H1 (cell line): ENCODE data around the gene MPP3. TPM values are rescaled to one million over a fixed set of nuclear protein-coding genes. Genes with fewer than 3 reads are reported as not detected.

Source experiments
- CTCF ChIA-PET: fragments of 300-600 bp; sonication (Branson Sonifier 250); formaldehyde crosslinking; loops from one replicate; lab custom pipeline; 2021; ENCODE audit not compliant: partially characterized antibody; lab: Charles Lee
- POLR2A ChIA-PET: fragments of 300-600 bp; sonication (Branson Sonifier 250); formaldehyde crosslinking; loops from one replicate; lab custom pipeline; 2021; ENCODE audit warnings: inconsistent platforms; ENCODE audit not compliant: partially characterized antibody; lab: Charles Lee
- DNase-seq, 2 experiments: peaks; one replicate each; pipeline versions ENCODE4 v3.0.0 to v3.0.0-alpha.2; 2010 to 2022; ENCODE audit warnings: low spot score in 2 of 2, low read depth in 1 of 2, mixed read lengths in 1 of 2
- FAIRE-seq: peaks from 2 replicates; lab custom pipeline; 2011; peaks lifted over from hg19 to GRCh38; lab: Jason Lieb, UNC
- H2AFZ ChIP-seq: 2 replicates; pipeline ENCODE4 v1.8.1; 2012; ENCODE audit warnings: low read length, inconsistent platforms
- H2AK5ac ChIP-seq: 2 replicates; pipeline ENCODE4 v1.6.1; 2013; ENCODE audit warnings: low read depth, low read length
- H2BK120ac ChIP-seq: replicated peaks from 2 replicates; pipeline ENCODE3; 2013; ENCODE audit warnings: low read depth, low read length, inconsistent platforms
- H2BK12ac ChIP-seq: 2 replicates; pipeline ENCODE4 v1.6.1; 2013; ENCODE audit warnings: low read depth, low read length
- H2BK15ac ChIP-seq: 2 replicates; pipeline ENCODE4 v1.6.1; 2013; ENCODE audit warnings: low read length
- H2BK20ac ChIP-seq: 2 replicates; pipeline ENCODE4 v1.6.1; 2013; ENCODE audit warnings: low read length
- H2BK5ac ChIP-seq: 2 replicates; pipeline ENCODE4 v1.6.1; 2013; ENCODE audit warnings: low read depth, low read length
- H3K14ac ChIP-seq: 2 replicates; pipeline ENCODE4 v1.6.1; 2013; ENCODE audit warnings: inconsistent platforms; ENCODE audit not compliant: insufficient read length
- H3K18ac ChIP-seq: 2 replicates; pipeline ENCODE4 v1.6.1; 2013; ENCODE audit warnings: low read length; ENCODE audit errors: extremely low read depth
- H3K23ac ChIP-seq: 2 replicates; pipeline ENCODE4 v1.6.1; 2013; ENCODE audit warnings: inconsistent platforms; ENCODE audit not compliant: insufficient read length
- H3K23me2 ChIP-seq: 2 replicates; pipeline ENCODE4 v1.6.1; 2013; ENCODE audit warnings: low read depth, low read length
- H3K27ac ChIP-seq: 2 replicates; pipeline ENCODE4 v1.6.1; 2011; ENCODE audit warnings: low read depth, low read length, inconsistent platforms
- H3K27me3 ChIP-seq, 4 experiments: replicated peaks in 1 of 4; 1 replicate in 1 of 4; 2 replicates in 3 of 4; pipeline versions ENCODE4 v1.6.1 to v1.8.1; 2011 to 2013; ENCODE audit warnings: low read length in 3 of 4, mild to moderate bottlenecking in 3 of 4, inconsistent platforms in 2 of 4, mixed read lengths in 2 of 4, moderate library complexity in 1 of 4; ENCODE audit not compliant: control insufficient read depth in 3 of 4, insufficient read depth in 3 of 4; ENCODE audit errors: extremely low read depth in 1 of 4
- H3K36me3 ChIP-seq, 4 experiments: 2 replicates each; pipeline versions ENCODE4 v1.6.1 to v1.8.1; 2011 to 2013; ENCODE audit warnings: mild to moderate bottlenecking in 4 of 4, low read length in 3 of 4, moderate library complexity in 2 of 4, control low read depth in 1 of 4, inconsistent platforms in 1 of 4; ENCODE audit not compliant: insufficient read depth in 4 of 4, control insufficient read depth in 2 of 4
- H3K4ac ChIP-seq: replicated peaks from 2 replicates; pipeline ENCODE3; 2013; ENCODE audit warnings: low read length, low read depth, mixed read lengths, inconsistent platforms; ENCODE audit not compliant: insufficient read length
- H3K4me1 ChIP-seq, 4 experiments: replicated peaks in 1 of 4; 1 replicate in 1 of 4; 2 replicates in 3 of 4; pipeline versions ENCODE4 v1.6.1 to v1.8.1; 2011 to 2013; ENCODE audit warnings: low read length in 3 of 4, inconsistent platforms in 2 of 4, mixed read lengths in 1 of 4; ENCODE audit not compliant: insufficient read depth in 4 of 4, control insufficient read depth in 3 of 4
- H3K4me2 ChIP-seq, 2 experiments: 2 replicates each; pipeline versions ENCODE4 v1.6.1 to v1.8.1; 2011 to 2013; ENCODE audit warnings: low read depth in 2 of 2, low read length in 2 of 2, control low read depth in 1 of 2, inconsistent platforms in 1 of 2, mild to moderate bottlenecking in 1 of 2; ENCODE audit not compliant: insufficient read depth in 1 of 2
- H3K4me3 ChIP-seq, 4 experiments: fragments of 200-600, 300-600 bp in 1 of 4; sonication (generic), shearing (Covaris generic), sonication (Bioruptor Twin) in 1 of 4; 2 replicates each; pipeline versions ENCODE4 v1.5.1 to v1.8.1; 2011 to 2016; ENCODE audit warnings: low read length in 4 of 4, low read depth in 3 of 4, control low read depth in 2 of 4, inconsistent platforms in 2 of 4, mild to moderate bottlenecking in 2 of 4, mixed read lengths in 1 of 4, moderate library complexity in 1 of 4; ENCODE audit not compliant: insufficient read depth in 2 of 4; ENCODE audit errors: extremely low read depth in 1 of 4
- H3K56ac ChIP-seq: replicated peaks from 2 replicates; pipeline ENCODE3; 2013; ENCODE audit warnings: low read depth, mild to moderate bottlenecking, mixed read lengths, low read length, inconsistent platforms; ENCODE audit not compliant: insufficient read length
- H3K79me1 ChIP-seq: 2 replicates; pipeline ENCODE4 v1.6.1; 2013; ENCODE audit warnings: low read depth, low read length, control low read depth
- H3K79me2 ChIP-seq, 2 experiments: 2 replicates each; pipeline versions ENCODE4 v1.6.1 to v1.8.1; 2012 to 2013; ENCODE audit warnings: low read length in 2 of 2, mild to moderate bottlenecking in 2 of 2, inconsistent platforms in 1 of 2; ENCODE audit not compliant: insufficient read depth in 2 of 2, control insufficient read depth in 1 of 2
- H3K9ac ChIP-seq, 4 experiments: replicated peaks in 1 of 4; 1 replicate in 1 of 4; 2 replicates in 3 of 4; pipeline versions ENCODE4 v1.6.1 to v1.8.1; 2011 to 2013; ENCODE audit warnings: low read depth in 3 of 4, low read length in 3 of 4, control low read depth in 2 of 4, mild to moderate bottlenecking in 2 of 4, moderate library complexity in 2 of 4, inconsistent platforms in 1 of 4; ENCODE audit errors: extremely low read depth in 1 of 4
- H3K9me3 ChIP-seq, 2 experiments: 2 replicates each; pipeline versions ENCODE4 v1.6.1 to v1.8.1; 2012 to 2013; ENCODE audit warnings: mild to moderate bottlenecking in 2 of 2, moderate library complexity in 2 of 2, control low read depth in 1 of 2, inconsistent platforms in 1 of 2, low read depth in 1 of 2, low read length in 1 of 2, mixed read lengths in 1 of 2; ENCODE audit not compliant: insufficient read depth in 2 of 2
- H4K20me1 ChIP-seq, 2 experiments: replicated peaks in 1 of 2; 2 replicates each; pipeline versions ENCODE3 to v1.8.1; 2011 to 2013; ENCODE audit warnings: inconsistent platforms in 2 of 2, low read length in 2 of 2, mild to moderate bottlenecking in 1 of 2; ENCODE audit not compliant: insufficient read depth in 2 of 2, control insufficient read depth in 1 of 2
- H4K5ac ChIP-seq: 2 replicates; pipeline ENCODE4 v1.6.1; 2013; ENCODE audit warnings: low read length, low read depth, mixed read lengths, inconsistent platforms; ENCODE audit not compliant: insufficient read length
- H4K8ac ChIP-seq: 2 replicates; pipeline ENCODE4 v1.8.0; 2013; ENCODE audit warnings: mild to moderate bottlenecking, moderate library complexity, low read length, inconsistent platforms; ENCODE audit not compliant: insufficient read depth; ENCODE audit errors: extremely low read depth
- H4K91ac ChIP-seq: replicated peaks from 2 replicates; pipeline ENCODE3; 2013; ENCODE audit warnings: low read length, mixed read lengths, inconsistent platforms; ENCODE audit not compliant: insufficient read length
- BRCA1 ChIP-seq: IDR thresholded peaks from 2 replicates; pipeline ENCODE4 v1.6.1; 2012; ENCODE audit warnings: low read depth, low read length, improper control_type of control experiment
- CBX5 ChIP-seq: fragments of 300-800, 300-1000 bp; sonication (generic); IDR thresholded peaks from 2 replicates; pipeline ENCODE4 v1.7.1; 2016; ENCODE audit warnings: antibody characterized with exemption, low read length, low read depth
- CHD2 ChIP-seq: IDR thresholded peaks from 2 replicates; pipeline ENCODE4 v1.6.1; 2012; ENCODE audit warnings: low read length, improper control_type of control experiment
- EZH2 ChIP-seq: fragments of 200-600 bp; sonication (generic); IDR thresholded peaks from 2 replicates; pipeline ENCODE4 v1.7.1; 2012; ENCODE audit warnings: low read depth, mild to moderate bottlenecking, moderate library complexity, low read length, inconsistent platforms; ENCODE audit not compliant: severe bottlenecking
- FOSL1 ChIP-seq: IDR thresholded peaks from 2 replicates; pipeline ENCODE4 v1.6.1; 2011; ENCODE audit warnings: mild to moderate bottlenecking, low read depth, low read length, moderate library complexity; ENCODE audit not compliant: insufficient read depth
- GABPA ChIP-seq: IDR thresholded peaks from 2 replicates; pipeline ENCODE4 v1.6.1; 2011; ENCODE audit warnings: mild to moderate bottlenecking, low read length, moderate library complexity, borderline replicate concordance; ENCODE audit not compliant: insufficient read depth
- HDAC6 ChIP-seq: IDR thresholded peaks from one replicate; pipeline ENCODE4 v1.7.1; 2012; ENCODE audit warnings: low read depth, mild to moderate bottlenecking, inconsistent platforms, low read length, moderate library complexity
- KDM5A ChIP-seq: fragments of 200-600 bp; IDR thresholded peaks from 2 replicates; pipeline ENCODE4 v1.7.1; 2012; ENCODE audit warnings: mild to moderate bottlenecking, low read length, inconsistent platforms, mixed read lengths
- POLR2A ChIP-seq, 2 experiments: IDR thresholded peaks; 1 replicate in 1 of 2; 2 replicates in 1 of 2; pipeline ENCODE4 v1.6.1; 2011; ENCODE audit warnings: low read depth in 2 of 2, low read length in 2 of 2, mild to moderate bottlenecking in 2 of 2; ENCODE audit errors: control extremely low read depth in 1 of 2
- POU5F1 ChIP-seq: IDR thresholded peaks from 2 replicates; pipeline ENCODE4 v1.6.1; 2011; ENCODE audit warnings: low read depth, mild to moderate bottlenecking, low read length, moderate library complexity
- SIRT6 ChIP-seq: IDR thresholded peaks from one replicate; pipeline ENCODE4 v1.7.1; 2012; ENCODE audit warnings: low read length, inconsistent platforms
- SP1 ChIP-seq: IDR thresholded peaks from 2 replicates; pipeline ENCODE4 v1.6.1; 2011; ENCODE audit warnings: low read depth, low read length
- TBP ChIP-seq: IDR thresholded peaks from 2 replicates; pipeline ENCODE4 v1.6.1; 2011; ENCODE audit warnings: low read depth, low read length, improper control_type of control experiment
- TCF12 ChIP-seq: IDR thresholded peaks from 2 replicates; pipeline ENCODE4 v1.6.1; 2011; ENCODE audit warnings: low read depth, mild to moderate bottlenecking, low read length
- TEAD4 ChIP-seq: IDR thresholded peaks from 2 replicates; pipeline ENCODE4 v1.6.1; 2012; ENCODE audit warnings: low read depth, low read length, inconsistent platforms, mixed read lengths
- WGBS, 2 experiments: shearing (Covaris generic) in 1 of 2; methylation state at CpG; one replicate each; pipeline versions ENCODE4 v1.1.6 to v1.1.7; 2013 to 2015; ENCODE audit warnings: low lambda C conversion rate in 2 of 2, mixed read lengths in 2 of 2, inconsistent platforms in 1 of 2, low coverage in 1 of 2, missing lambda C conversion rate in 1 of 2; ENCODE audit not compliant: insufficient replicate concordance in 2 of 2, insufficient coverage in 1 of 2, insufficient read length in 1 of 2; ENCODE audit errors: extremely low coverage in 1 of 2, missing lambda C conversion rate in 1 of 2; 5-methylcytosine and 5-hydroxymethylcytosine counted together
- polyA plus RNA-seq, 7 experiments: library from polyadenylated mRNA; depleted of rRNA in 3 of 7; stranded (reverse) in 5 of 7; unstranded in 2 of 7; fragments of >200 nt in 5 of 7; fragments of 200-250 nt in 2 of 7; gene quantifications; 1 replicate in 5 of 7; 2 replicates in 1 of 7; 4 replicates in 1 of 7; pipeline versions ENCODE4 v1.2.1 to v1.2.3, GENCODE V29; 2011 to 2013; ENCODE audit warnings: missing spikeins in 2 of 7, mixed read lengths in 2 of 7
- total RNA-seq: library from RNA; stranded (reverse); fragmentation: NEBNext Ultra II Directional; extraction: Animal tissue kit (Norgen Biotek cat#: 25700); gene quantifications from 2 replicates; pipeline ENCODE4 v1.2.1, GENCODE V29; 2021
- TF ChIP-seq, protein P1 (sequence below): IDR thresholded peaks from 2 replicates; pipeline ENCODE4 v1.6.1; 2012; ENCODE audit warnings: inconsistent platforms

The MPP3 gene
- total and polyA plus RNA-seq, 2 of the 8 experiments (the other 6 are each of a cell fraction or from before 2014, with no cell fraction given): 3.1 to 6.1 TPM

DNA sequence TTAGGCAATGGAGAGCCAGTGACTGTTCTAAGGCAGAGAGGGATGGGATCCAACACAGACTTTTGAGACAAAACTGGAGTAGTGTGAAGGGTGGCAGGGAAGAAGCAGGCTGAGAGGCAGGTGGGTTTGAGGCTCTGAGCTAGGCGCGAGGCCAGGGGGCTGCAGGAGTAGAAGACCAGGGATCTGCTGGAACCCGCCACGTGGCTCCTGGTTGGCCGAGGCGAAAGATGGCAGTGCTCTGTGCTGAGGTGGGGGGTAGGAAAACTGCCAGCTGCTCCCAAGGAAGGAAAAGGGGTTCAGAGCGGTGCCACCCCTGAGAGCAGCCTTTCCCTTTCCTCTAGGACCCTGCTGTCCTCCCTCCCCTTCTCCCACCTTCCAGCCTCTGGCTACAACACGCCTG, 19.6 kb upstream of the MPP3 start:
- H2BK5ac ChIP-seq: no peak overlapping the region
- CTCF ChIA-PET: interaction anchor here (0.5 to 5.9 kb wide), 10 partner anchors 9 to 369 kb away, joined by 3 to 23 read pairs (median 4); partner anchors contain the start of genes DHX8 and TMEM101
- no peak overlapping the region for H3K56ac ChIP-seq
- POLR2A ChIA-PET: interaction anchor here (1.1 kb wide), 1 partner anchor 13 kb away, joined by 4 read pairs; no protein-coding TSS in a partner anchor
- no peak for FAIRE-seq
- no peak for DNase-seq
- no peaks in the 10 kb centered on the region for H4K20me1 ChIP-seq
- no peaks in the 10 kb centered on the region for H3K23me2 ChIP-seq
- H3K27ac ChIP-seq: no peak overlapping the region
- H2AK5ac ChIP-seq: no peak overlapping the region
- 86% methylated on average over 8 of the region's 8 CpGs; no CpG with 5 or more reads in 1 of the 2 experiments for WGBS, 2 experiments
- H3K18ac ChIP-seq: no peak overlapping the region
- TF ChIP-seq TEAD4 (no peak), SP1 (no peak), TCF12 (no peak), EZH2 (no peak), CHD2 (no peak), GABPA (no peak), POLR2A (IDR thresholded peaks at IDR 0.05; ENCODE audit: control extremely low read depth in 1 of 2, low read depth in 2 of 2, low read length in 2 of 2) (no peak), KDM5A (no peak), POU5F1 (no peak), TBP (no peak), FOSL1 (no peak), HDAC6 (no peak), SIRT6 (no peak), CBX5 (no peak), BRCA1 (no peak)
- TF ChIP-seq, protein P1, sequence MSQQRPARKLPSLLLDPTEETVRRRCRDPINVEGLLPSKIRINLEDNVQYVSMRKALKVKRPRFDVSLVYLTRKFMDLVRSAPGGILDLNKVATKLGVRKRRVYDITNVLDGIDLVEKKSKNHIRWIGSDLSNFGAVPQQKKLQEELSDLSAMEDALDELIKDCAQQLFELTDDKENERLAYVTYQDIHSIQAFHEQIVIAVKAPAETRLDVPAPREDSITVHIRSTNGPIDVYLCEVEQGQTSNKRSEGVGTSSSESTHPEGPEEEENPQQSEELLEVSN: no peak
- H3K79me2 ChIP-seq: no peaks in the 10 kb centered on the region
- no peaks in the 10 kb centered on the region; a peak in 1 of 7 replicates for H3K4me1 ChIP-seq
- no peak overlapping the region for H3K4me2 ChIP-seq
- no peaks in the 10 kb centered on the region; a peak in 1 of 7 replicates for H3K27me3 ChIP-seq
- H2BK20ac ChIP-seq: no peak overlapping the region
- H3K23ac ChIP-seq: no peak overlapping the region
- H2AFZ ChIP-seq: no peak overlapping the region
- H3K9ac ChIP-seq: no peak overlapping the region
- H4K91ac ChIP-seq: no peak overlapping the region
- H3K79me1 ChIP-seq: no peaks in the 10 kb centered on the region
- no peak overlapping the region for H3K14ac ChIP-seq
- no peak overlapping the region for H2BK120ac ChIP-seq
- H4K5ac ChIP-seq: no peak overlapping the region
- H2BK15ac ChIP-seq: no peak overlapping the region
- no peaks in the 10 kb centered on the region for H3K9me3 ChIP-seq
- H4K8ac ChIP-seq: no peak overlapping the region
- no peak overlapping the region for H3K4me3 ChIP-seq
- H3K36me3 ChIP-seq: no peaks in the 10 kb centered on the region
- no peak overlapping the region for H3K4ac ChIP-seq
- H2BK12ac ChIP-seq: no peak overlapping the region
